Muscle of leg (tissue), 11 donors: Measurements from ENCODE around the gene DNALI1. TPM values are rescaled to one million over a fixed set of nuclear protein-coding genes. Genes with fewer than 3 reads are reported as not detected.

Source experiments
- DNase-seq: peaks from one replicate; pipeline ENCODE4 v3.0.0; 2013
- H3K27ac ChIP-seq: one replicate; pipeline ENCODE4 v1.5.1; 2013; ENCODE audit warnings: mild to moderate bottlenecking, low read length, control low read depth
- H3K27me3 ChIP-seq: one replicate; pipeline ENCODE4 v1.6.1; 2013; ENCODE audit warnings: low read length; ENCODE audit not compliant: control insufficient read depth, insufficient read depth
- H3K36me3 ChIP-seq: one replicate; pipeline ENCODE4 v1.6.1; 2013; ENCODE audit warnings: low read length; ENCODE audit not compliant: control insufficient read depth, insufficient read depth
- H3K4me1 ChIP-seq: one replicate; pipeline ENCODE4 v1.6.1; 2013; ENCODE audit warnings: low read length; ENCODE audit not compliant: control insufficient read depth, insufficient read depth
- H3K4me3 ChIP-seq: one replicate; pipeline ENCODE4 v1.5.1; 2013; ENCODE audit warnings: low read length, control low read depth
- H3K9me3 ChIP-seq: replicated peaks from 2 replicates; pipeline ENCODE4 v1.6.1; 2013; ENCODE audit warnings: low read depth, low read length; ENCODE audit not compliant: control insufficient read depth
- WGBS: methylation state at CpG from one replicate; pipeline ENCODE4 v1.1.5; 2013; ENCODE audit warnings: missing lambda C conversion rate; ENCODE audit not compliant: insufficient coverage; 5-methylcytosine and 5-hydroxymethylcytosine counted together
- polyA plus RNA-seq, 8 donors: library from polyadenylated mRNA; unstranded; fragments of 120-200 nt; gene quantifications; one replicate each; pipeline versions ENCODE4 v1.2.1 to v1.2.3, GENCODE V29; 2013; ENCODE audit warnings: inconsistent platforms in 1 of 8, low replicate concordance in 1 of 8; ENCODE audit not compliant: insufficient read length in 8 of 8, insufficient read depth in 1 of 8
- total RNA-seq: library from RNA; stranded (reverse); fragments of 120-200 nt; gene quantifications from one replicate; pipeline ENCODE4 v1.2.4, GENCODE V29; 2013

DNALI1 gene
- total and polyA plus RNA-seq, 9 donors, result 8.2 to 22.1 (median 15.6) TPM

DNA sequence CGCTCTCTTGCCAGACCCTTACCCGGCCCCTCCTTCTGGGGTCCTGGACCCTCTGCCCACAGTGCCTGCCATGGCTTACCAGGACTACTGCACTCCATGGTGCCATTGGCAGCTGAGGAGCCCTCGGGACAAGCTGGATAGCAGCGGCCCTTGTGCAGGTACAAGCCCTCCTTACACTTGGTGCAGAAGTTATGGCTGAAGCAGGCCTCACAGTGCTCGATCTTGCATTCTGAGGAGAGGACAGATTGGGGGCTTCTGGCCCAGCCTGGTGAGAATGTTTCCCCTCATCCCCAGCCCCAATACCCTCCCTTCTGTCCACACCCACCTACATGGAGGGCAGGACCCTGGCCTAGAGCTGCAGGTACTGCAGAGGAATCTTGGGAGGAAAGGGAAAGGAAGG lies 57.4 kb downstream of the DNALI1 start:
- no peak for DNase-seq
- Histone ChIP-seq H3K27me3 (peaks cover 14% of the 10 kb centered on the region), H3K4me3 (no peak overlapping the region), H3K27ac (no peak overlapping the region), H3K36me3 (no peaks in the 10 kb centered on the region), H3K4me1 (no peaks in the 10 kb centered on the region), H3K9me3 (no peaks in the 10 kb centered on the region)
- WGBS, result 78% methylated on average over 5 of the region's 5 CpGs

- Histone ChIP-seq H3K27me3 (peaks cover 11% of the 10 kb centered on the region), H3K4me1 (no peaks in the 10 kb centered on the region), H3K27ac (no peak overlapping the region), H3K4me3 (no peak overlapping the region), H3K36me3 (no peaks in the 10 kb centered on the region), H3K9me3 (no peaks in the 10 kb centered on the region)
- WGBS, result 70% methylated on average over 13 of the region's 14 CpGs
- DNase-seq, result no peak
Observed at GRCh38 chr1:37616330-37616729, 59.6 kb downstream of the DNALI1 start.

Other genes with a start within 250 kb of the DNALI1 start
- gene ZC3H12A, start 82.4 kb upstream of the DNALI1 start, total RNA-seq, result 0.93 TPM
- gene ZC3H12A, start 82.4 kb upstream of the DNALI1 start, polyA plus RNA-seq, result 1 to 10 TPM in 7 of 8 donors, under 1 TPM in 1; 0.59 to 2.1 (median 1.1) TPM
- 36.5 TPM for gene MEAF6, start 42.2 kb upstream of the DNALI1 start, total RNA-seq
- gene MEAF6, start 42.2 kb upstream of the DNALI1 start, polyA plus RNA-seq, result 10 to 100 TPM; 40.4 to 54.8 (median 43.4) TPM
- gene SNIP1, start 2.6 kb upstream of the DNALI1 start, total RNA-seq, result 7.2 TPM
- gene SNIP1, start 2.6 kb upstream of the DNALI1 start, polyA plus RNA-seq, result 10 to 100 TPM in 1 of 8 donors, 1 to 10 TPM in 7; 7.9 to 11.0 (median 9.2) TPM
- gene GNL2, start 39.0 kb downstream of the DNALI1 start, total RNA-seq, result 57.5 TPM
- 10 to 100 TPM; 48.6 to 66.1 (median 52.7) TPM for gene GNL2, start 39.0 kb downstream of the DNALI1 start, polyA plus RNA-seq
- 0.09 TPM for gene RSPO1, start 78.0 kb downstream of the DNALI1 start, total RNA-seq
- 1 to 10 TPM in 1 of 8 donors, under 1 TPM in 2, not detected in 5; 0.05 to 2.0 (median 0.05) TPM for gene RSPO1, start 78.0 kb downstream of the DNALI1 start, polyA plus RNA-seq
- 2.2 TPM for gene CDCA8, start 135.6 kb downstream of the DNALI1 start, total RNA-seq
- 10 to 100 TPM in 6 of 8 donors, 1 to 10 TPM in 2; 7.3 to 13.7 (median 11.6) TPM for gene CDCA8, start 135.6 kb downstream of the DNALI1 start, polyA plus RNA-seq
- gene EPHA10, start 208.2 kb downstream of the DNALI1 start, total RNA-seq, result 0.04 TPM
- gene EPHA10, start 208.2 kb downstream of the DNALI1 start, polyA plus RNA-seq, result under 1 TPM in 4 of 8 donors, not detected in 4; 0.04 to 0.27 (median 0.17) TPM
- 2.7 TPM for gene MANEAL, start 236.9 kb downstream of the DNALI1 start, total RNA-seq
- 1 to 10 TPM; 2.0 to 3.7 (median 2.7) TPM for gene MANEAL, start 236.9 kb downstream of the DNALI1 start, polyA plus RNA-seq